GM10248 (cell line): ENCODE data around the gene CNP.

ENCODE experiments used
- CTCF ChIA-PET: fragments of 300-600 bp; sonication (Branson Sonifier 250); formaldehyde crosslinking; extraction: SDS; loops from one replicate; lab custom pipeline; 2021; ENCODE audit warnings: antibody characterized with exemption; lab: Yijun Ruan, JAX
- POLR2A ChIA-PET: fragments of 350-650 bp; sonication (Branson Sonifier 250); formaldehyde crosslinking; extraction: SDS; loops from one replicate; lab custom pipeline; 2020; ENCODE audit warnings: antibody characterized with exemption; lab: Yijun Ruan, JAX
- DNase-seq: peaks from one replicate; pipeline ENCODE4 v3.0.0; 2012; ENCODE audit errors: extremely low spot score
- TF ChIP-seq, protein P1 (sequence below): IDR thresholded peaks from 2 replicates; pipeline ENCODE4 v1.5.1; 2012; ENCODE audit warnings: mild to moderate bottlenecking, low read depth; ENCODE audit errors: extremely low read depth, missing control alignments, control extremely low read depth

CNP gene

DNA sequence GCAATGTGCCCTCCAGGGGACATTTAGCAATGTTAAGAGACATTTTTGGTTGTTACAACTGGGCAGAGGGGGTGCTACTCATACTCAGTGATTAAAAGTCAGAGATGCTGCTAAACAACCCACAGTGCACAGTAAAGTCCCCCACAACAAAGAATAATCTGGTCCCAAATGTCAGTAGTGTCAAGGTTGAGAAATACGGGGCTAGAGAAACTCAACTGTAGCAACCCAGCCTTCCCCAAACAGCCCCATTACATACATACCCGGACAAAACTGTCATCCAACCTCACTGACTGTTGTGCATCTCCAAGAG lies 30.2 kb downstream of the CNP start:
- POLR2A ChIA-PET, result interaction anchor here (1.0 kb wide), 1 partner anchor 29 kb away, joined by 3 read pairs; no protein-coding TSS in a partner anchor
- CTCF ChIA-PET, result interaction anchor here (0.8 to 1.6 kb wide), 5 partner anchors 8 to 29 kb away, joined by 3 to 4 read pairs (median 3); partner anchors contain the start of gene NKIRAS2
- TF ChIP-seq, protein P1, sequence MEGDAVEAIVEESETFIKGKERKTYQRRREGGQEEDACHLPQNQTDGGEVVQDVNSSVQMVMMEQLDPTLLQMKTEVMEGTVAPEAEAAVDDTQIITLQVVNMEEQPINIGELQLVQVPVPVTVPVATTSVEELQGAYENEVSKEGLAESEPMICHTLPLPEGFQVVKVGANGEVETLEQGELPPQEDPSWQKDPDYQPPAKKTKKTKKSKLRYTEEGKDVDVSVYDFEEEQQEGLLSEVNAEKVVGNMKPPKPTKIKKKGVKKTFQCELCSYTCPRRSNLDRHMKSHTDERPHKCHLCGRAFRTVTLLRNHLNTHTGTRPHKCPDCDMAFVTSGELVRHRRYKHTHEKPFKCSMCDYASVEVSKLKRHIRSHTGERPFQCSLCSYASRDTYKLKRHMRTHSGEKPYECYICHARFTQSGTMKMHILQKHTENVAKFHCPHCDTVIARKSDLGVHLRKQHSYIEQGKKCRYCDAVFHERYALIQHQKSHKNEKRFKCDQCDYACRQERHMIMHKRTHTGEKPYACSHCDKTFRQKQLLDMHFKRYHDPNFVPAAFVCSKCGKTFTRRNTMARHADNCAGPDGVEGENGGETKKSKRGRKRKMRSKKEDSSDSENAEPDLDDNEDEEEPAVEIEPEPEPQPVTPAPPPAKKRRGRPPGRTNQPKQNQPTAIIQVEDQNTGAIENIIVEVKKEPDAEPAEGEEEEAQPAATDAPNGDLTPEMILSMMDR, result no peak
- no peak for DNase-seq

DNA sequence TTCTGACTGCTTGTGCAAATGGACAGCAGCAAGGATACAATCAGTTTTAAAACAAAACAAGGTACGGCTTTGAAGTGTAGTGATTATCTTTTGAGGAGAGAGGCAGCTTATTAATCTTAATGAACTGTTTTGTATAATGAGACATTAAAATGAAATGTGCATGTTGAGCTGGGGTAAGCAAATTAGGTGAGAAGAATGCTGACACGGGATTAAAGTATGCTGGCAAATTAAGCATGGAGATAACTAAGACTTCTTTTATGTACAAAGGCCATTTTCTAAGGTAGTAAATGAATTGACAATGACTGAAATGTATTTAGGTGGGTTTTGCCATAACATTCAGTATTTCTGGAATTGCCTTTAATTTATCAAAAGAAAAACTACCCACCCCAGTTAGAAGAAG lies 31.9 kb downstream of the CNP start:
- TF ChIP-seq, protein P1, result no peak
- CTCF ChIA-PET, result interaction anchor here (0.8 to 15.2 kb wide), 3 partner anchors 11 to 23 kb away, joined by 3 to 123 read pairs (median 4); partner anchors contain the start of genes DNAJC7 and NKIRAS2
- no peak for DNase-seq
- POLR2A ChIA-PET, result no interaction called here

DNA sequence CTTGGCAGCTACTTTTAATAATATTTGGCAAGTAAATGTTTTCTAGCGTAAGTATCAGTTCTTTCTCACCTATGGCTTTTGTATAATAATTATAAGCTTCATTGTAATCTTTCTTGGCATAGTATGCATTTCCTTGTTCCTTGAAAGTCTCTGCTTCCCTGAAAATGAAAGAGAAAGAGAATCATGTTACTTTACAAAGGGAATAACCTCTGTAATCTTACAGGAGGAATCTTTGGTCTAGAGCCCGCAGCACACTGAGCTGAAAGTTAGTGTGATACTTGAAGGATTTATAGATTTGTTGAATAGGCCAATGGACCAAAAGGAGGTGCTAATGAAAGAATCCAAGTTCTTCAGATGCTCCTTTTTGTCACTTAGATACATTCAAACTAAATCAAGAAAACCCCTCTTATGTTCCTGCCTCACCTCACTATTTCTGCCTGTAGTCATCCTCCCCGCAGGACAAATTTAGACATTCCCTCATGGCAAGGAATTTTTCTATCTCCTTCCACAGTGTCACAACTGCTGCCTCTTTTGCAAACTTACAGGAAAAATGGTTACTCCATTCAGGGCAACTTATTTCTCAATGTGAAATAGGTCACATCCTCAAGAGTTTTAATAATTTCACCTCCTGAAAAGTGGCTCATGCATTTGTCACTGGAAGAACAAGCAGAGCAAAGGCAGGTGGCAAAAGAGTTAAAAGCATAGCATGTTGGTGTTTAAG lies 34.0 kb downstream of the CNP start:
- POLR2A ChIA-PET, result no interaction called here
- CTCF ChIA-PET, result interaction anchor here (15.2 kb wide), 1 partner anchor 21 kb away, joined by 123 read pairs; the partner anchor contains the start of genes DNAJC7 and NKIRAS2
- TF ChIP-seq, protein P1, result no peak
- DNase-seq, result no peak

DNA sequence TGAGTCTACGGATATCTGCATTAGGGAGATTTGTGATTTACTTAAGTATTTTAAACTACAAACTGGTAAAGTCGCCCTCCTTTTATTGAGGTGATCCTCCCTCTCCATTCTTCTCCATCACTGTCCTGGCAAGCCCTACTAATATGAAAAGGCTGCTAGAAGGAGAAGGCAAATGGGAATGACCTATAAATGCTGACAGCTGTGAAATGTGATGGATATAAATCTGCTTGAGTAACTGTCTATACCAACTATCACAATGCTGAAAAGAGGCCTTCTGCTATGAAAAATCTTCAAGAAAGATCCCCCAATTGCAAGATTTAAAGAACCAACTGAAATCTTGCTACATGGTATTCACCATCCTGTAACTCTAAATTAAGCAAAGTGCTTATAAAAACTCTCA lies 35.1 kb downstream of the CNP start:
- ChIA-PET CTCF (interaction anchor here (2.8 to 15.2 kb wide), 2 partner anchors 10 to 20 kb away, joined by 7 to 123 read pairs; partner anchors contain the start of genes DNAJC7 and NKIRAS2), POLR2A (no interaction called here)
- TF ChIP-seq, protein P1, result no peak
- DNase-seq, result no peak

DNA sequence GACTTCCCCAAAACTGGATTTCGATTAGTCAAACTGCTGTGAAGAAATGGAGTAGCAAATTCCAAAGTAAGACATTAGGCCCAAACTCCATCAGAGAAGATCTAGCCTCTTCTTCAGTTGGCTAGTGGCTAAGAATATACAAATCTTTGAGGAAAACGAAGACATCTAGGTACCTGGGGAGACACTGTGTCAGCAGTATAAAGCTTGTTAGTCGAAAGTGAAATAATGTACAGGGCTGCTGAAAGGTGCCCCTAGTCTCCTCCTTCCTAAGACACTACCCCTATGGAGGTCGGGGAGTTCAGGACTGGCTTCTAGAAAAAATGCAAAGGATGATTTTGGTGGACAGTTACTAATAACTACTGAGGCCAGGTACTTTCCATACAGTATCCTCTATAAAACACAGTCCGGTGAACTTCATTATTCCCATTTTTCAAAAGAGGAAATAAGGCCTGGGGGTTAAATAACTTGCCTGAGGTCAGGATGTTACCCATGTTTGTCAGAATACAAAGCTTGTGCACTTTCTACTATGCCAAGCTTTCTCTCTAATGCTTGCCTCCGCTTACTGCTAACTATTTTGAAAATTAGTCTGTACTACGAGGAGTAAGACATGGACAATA lies 35.7 kb downstream of the CNP start:
- no peak for DNase-seq
- ChIA-PET CTCF (interaction anchor here (1.5 to 15.2 kb wide), 3 partner anchors 10 to 30 kb away, joined by 3 to 123 read pairs (median 7); partner anchors contain the start of genes DNAJC7 and NKIRAS2), POLR2A (no interaction called here)
- TF ChIP-seq, protein P1, result no peak

DNA sequence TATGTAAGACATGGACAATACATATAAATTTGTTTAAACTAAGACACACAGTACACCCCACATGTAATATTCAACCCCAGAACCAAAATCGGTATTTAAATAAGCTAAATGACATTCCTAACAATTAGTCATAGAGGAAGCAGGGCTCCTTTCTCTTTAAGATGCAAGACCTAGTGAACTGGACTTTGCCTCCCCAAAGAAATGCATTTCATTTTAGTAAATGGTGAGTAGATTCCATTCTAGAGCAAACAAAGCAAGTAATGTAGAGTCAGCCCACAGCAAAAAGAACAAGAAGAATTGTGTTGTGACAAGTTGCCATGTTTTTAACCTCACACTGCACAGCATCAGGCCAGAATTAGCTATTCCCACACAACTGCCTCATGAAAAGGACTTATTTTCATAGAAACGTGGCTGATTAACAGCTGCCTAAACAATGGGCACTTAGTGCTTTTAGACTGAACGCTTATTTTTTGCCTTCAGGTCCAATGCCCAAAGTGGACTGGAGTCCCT lies 36.3 kb downstream of the CNP start:
- ChIA-PET POLR2A (no interaction called here), CTCF (interaction anchor here (1.2 to 15.2 kb wide), 5 partner anchors 9 to 30 kb away, joined by 3 to 123 read pairs (median 6); partner anchors contain the start of genes DNAJC7 and NKIRAS2)
- no peak for DNase-seq
- TF ChIP-seq, protein P1, result no peak
